Peyer's patch (tissue), 4 donors: ENCODE results near the gene EMID1. TPM values are rescaled to one million over a fixed set of nuclear protein-coding genes. Genes with fewer than 3 reads are reported as not detected.

Experiments used
- DNase-seq, 3 donors: peaks; one replicate each; pipeline ENCODE4 v3.0.0-alpha.2; 2017 to 2019
- H3K27ac ChIP-seq, 4 donors: fragments of 200-600 bp; sonication (generic); one replicate each; pipeline ENCODE4 v1.5.1; 2016 to 2019
- H3K27me3 ChIP-seq, 2 donors: fragments of 200-600 bp; sonication (generic); one replicate each; pipeline ENCODE4 v1.5.1; 2019
- H3K36me3 ChIP-seq, 3 donors: fragments of 200-600 bp; sonication (generic); one replicate each; pipeline ENCODE4 v1.5.1; 2016 to 2019
- H3K4me1 ChIP-seq, 4 donors: fragments of 200-600 bp; sonication (generic); one replicate each; pipeline ENCODE4 v1.5.1; 2016 to 2019
- H3K4me3 ChIP-seq, 4 donors: fragments of 200-600 bp; sonication (generic); 1 replicate in 3 of 4; 2 replicates in 1 of 4; pipeline ENCODE4 v1.5.1; 2016 to 2019; ENCODE audit warnings: mild to moderate bottlenecking in 1 of 4
- H3K9me3 ChIP-seq, 4 donors: fragments of 200-600 bp; sonication (generic); one replicate each; pipeline ENCODE4 v1.5.1; 2016 to 2019; ENCODE audit warnings: mild to moderate bottlenecking in 1 of 4
- CTCF ChIP-seq, 6 experiments: fragments of 450-650 bp in 4 of 6; fragments of 200-600 bp in 2 of 6; sonication (generic) in 1 of 6; IDR thresholded peaks; one replicate each; pipeline ENCODE4 v1.5.1; 2017 to 2019; ENCODE audit warnings: antibody characterized with exemption in 6 of 6, mild to moderate bottlenecking in 3 of 6, moderate library complexity in 1 of 6
- POLR2A ChIP-seq, 2 donors: fragments of 450-650 bp; IDR thresholded peaks; one replicate each; pipeline ENCODE4 v1.5.1; 2017; ENCODE audit warnings: antibody characterized with exemption in 2 of 2, mild to moderate bottlenecking in 2 of 2, moderate library complexity in 2 of 2
- total RNA-seq, 4 donors: library from RNA; depleted of rRNA; stranded (reverse); fragments of >200 nt; gene quantifications; one replicate each; pipeline ENCODE4 v1.1.0, GENCODE V29; 2016

EMID1 gene
- total RNA-seq, 4 donors from 2014 or later, result 1.9 to 7.1 (median 4.2) TPM

GRCh38 chr22:29299136-29299900 lies 93.6 kb downstream of the EMID1 start:
- Histone ChIP-seq H3K36me3 (peaks cover 0 to 69% (median 2%) of the 10 kb centered on the region in 3 donors), H3K4me1 (peaks cover 0 to 27% (median 2%) of the 10 kb centered on the region in 4 donors), H3K27me3 (no peaks in the 10 kb centered on the region), H3K9me3 (no peaks in the 10 kb centered on the region), H3K27ac (no peak overlapping the region), H3K4me3 (no peak overlapping the region)
- peak in 1 of 3 donors; percentile 32 for DNase-seq
- no peak for TF ChIP-seq POLR2A (IDR thresholded peaks at IDR 0.05)
- no peak for TF ChIP-seq CTCF (IDR thresholded peaks at IDR 0.05)

- Histone ChIP-seq H3K36me3 (peaks cover 0 to 58% (median 2%) of the 10 kb centered on the region in 3 donors), H3K4me1 (peaks cover 0 to 27% (median 2%) of the 10 kb centered on the region in 4 donors), H3K4me3 (no peak overlapping the region), H3K9me3 (no peaks in the 10 kb centered on the region), H3K27me3 (no peaks in the 10 kb centered on the region), H3K27ac (no peak overlapping the region)
- TF ChIP-seq POLR2A (IDR thresholded peaks at IDR 0.05) (no peak), CTCF (IDR thresholded peaks at IDR 0.05) (no peak)
- DNase-seq, result peak in 1 of 3 donors; percentile 39
Observed at GRCh38 chr22:29300467-29300806, 94.7 kb downstream of the EMID1 start.

GRCh38 chr22:29300807-29301601 lies 95.3 kb downstream of the EMID1 start:
- Histone ChIP-seq H3K27me3 (no peaks in the 10 kb centered on the region), H3K4me1 (peaks cover 0 to 27% (median 3%) of the 10 kb centered on the region in 4 donors), H3K36me3 (peaks cover 0 to 52% (median 2%) of the 10 kb centered on the region in 3 donors), H3K27ac (no peak overlapping the region), H3K9me3 (no peaks in the 10 kb centered on the region), H3K4me3 (no peak overlapping the region)
- TF ChIP-seq POLR2A (IDR thresholded peaks at IDR 0.05) (no peak), CTCF (IDR thresholded peaks at IDR 0.05) (no peak)
- DNase-seq, result peak in 1 of 3 donors; percentile 45

GRCh38 chr22:29301716-29302401 lies 96.2 kb downstream of the EMID1 start:
- Histone ChIP-seq H3K4me1 (peaks cover 0 to 27% (median 7%) of the 10 kb centered on the region in 4 donors), H3K4me3 (no peak overlapping the region), H3K27me3 (no peaks in the 10 kb centered on the region), H3K27ac (peak overlapping the region in 2 of 4 donors; percentile 65 to 76), H3K36me3 (peaks cover 0 to 43% (median 2%) of the 10 kb centered on the region in 3 donors), H3K9me3 (no peaks in the 10 kb centered on the region)
- TF ChIP-seq CTCF (IDR thresholded peaks at IDR 0.05) (no peak), POLR2A (IDR thresholded peaks at IDR 0.05) (no peak)
- peak in 2 of 3 donors; percentile 44 to 45 for DNase-seq

GRCh38 chr22:29302402-29302680 lies 96.6 kb downstream of the EMID1 start:
- H3K36me3 ChIP-seq, result peaks cover 0 to 39% (median 2%) of the 10 kb centered on the region in 3 donors
- TF ChIP-seq POLR2A (IDR thresholded peaks at IDR 0.05), result no peak
- H3K4me3 ChIP-seq, result no peak overlapping the region
- H3K4me1 ChIP-seq, result peaks cover 0 to 27% (median 10%) of the 10 kb centered on the region in 4 donors
- no peaks in the 10 kb centered on the region for H3K27me3 ChIP-seq
- no peak for DNase-seq
- peak overlapping the region in 2 of 4 donors; percentile 65 to 76 for H3K27ac ChIP-seq
- H3K9me3 ChIP-seq, result no peaks in the 10 kb centered on the region
